ENCODE measurements around the gene ACYP2.
"Not testable (repeated sequence)": the region's sequence is repeated elsewhere in the genome, so short reads cannot be mapped to it uniquely, and the experiment has no call there.

ACYP2 gene

DNA sequence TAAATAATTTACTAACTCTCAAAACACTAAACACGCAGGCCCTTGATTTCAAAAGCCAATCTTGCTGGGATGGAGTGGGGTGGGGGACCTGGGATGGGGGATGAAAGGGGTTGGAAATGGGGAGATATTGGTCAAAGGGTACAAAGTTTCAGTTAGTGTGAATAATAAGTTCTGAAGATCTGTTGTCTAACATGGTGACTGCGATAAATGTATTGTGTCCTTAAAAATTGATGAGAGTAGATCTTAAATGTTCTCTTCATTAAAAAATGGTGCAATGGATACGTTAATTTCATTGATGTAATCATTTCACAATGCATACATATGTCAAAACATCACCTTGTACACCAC lies 505 bp upstream of the ACYP2 start:
- TF ChIP-seq, protein P1, sequence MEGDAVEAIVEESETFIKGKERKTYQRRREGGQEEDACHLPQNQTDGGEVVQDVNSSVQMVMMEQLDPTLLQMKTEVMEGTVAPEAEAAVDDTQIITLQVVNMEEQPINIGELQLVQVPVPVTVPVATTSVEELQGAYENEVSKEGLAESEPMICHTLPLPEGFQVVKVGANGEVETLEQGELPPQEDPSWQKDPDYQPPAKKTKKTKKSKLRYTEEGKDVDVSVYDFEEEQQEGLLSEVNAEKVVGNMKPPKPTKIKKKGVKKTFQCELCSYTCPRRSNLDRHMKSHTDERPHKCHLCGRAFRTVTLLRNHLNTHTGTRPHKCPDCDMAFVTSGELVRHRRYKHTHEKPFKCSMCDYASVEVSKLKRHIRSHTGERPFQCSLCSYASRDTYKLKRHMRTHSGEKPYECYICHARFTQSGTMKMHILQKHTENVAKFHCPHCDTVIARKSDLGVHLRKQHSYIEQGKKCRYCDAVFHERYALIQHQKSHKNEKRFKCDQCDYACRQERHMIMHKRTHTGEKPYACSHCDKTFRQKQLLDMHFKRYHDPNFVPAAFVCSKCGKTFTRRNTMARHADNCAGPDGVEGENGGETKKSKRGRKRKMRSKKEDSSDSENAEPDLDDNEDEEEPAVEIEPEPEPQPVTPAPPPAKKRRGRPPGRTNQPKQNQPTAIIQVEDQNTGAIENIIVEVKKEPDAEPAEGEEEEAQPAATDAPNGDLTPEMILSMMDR (IDR thresholded peaks at IDR 0.05; ENCODE audit: low read depth, low read length, missing control alignments): no peak
- DNase-seq: no peak
- Histone ChIP-seq H3K27me3 (replicated peaks) (no peaks in the 10 kb centered on the region), H3K27ac (peak overlapping the region; percentile 100), H3K36me3 (replicated peaks) (no peaks in the 10 kb centered on the region), H3K4me3 (ENCODE audit: low read depth, low read length) (peak overlapping the region; percentile 72)
- in situ Hi-C loops (cut with HindIII; ENCODE audit: low pct_ligation_motif_present, low sequenced_read_pairs): no loop called here

DNA sequence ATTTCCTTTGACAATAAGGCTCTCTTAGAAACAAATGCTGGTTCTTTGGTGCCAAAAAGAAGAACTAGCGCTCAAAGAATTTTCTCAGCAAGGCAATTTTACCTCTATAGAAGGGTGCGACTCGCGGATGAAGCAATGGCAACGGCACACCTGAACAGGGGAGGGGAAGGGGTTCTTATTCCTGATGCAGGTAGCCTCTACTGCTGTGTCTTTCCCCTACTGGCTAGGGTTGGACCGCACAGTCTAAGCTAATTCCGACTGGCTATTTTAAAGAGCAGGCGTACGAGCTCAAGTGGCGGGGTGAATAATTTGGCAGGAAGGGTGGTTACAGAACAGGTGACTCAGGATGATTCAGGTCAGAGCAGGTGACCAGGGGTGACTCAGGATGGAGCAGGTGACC lies 1.2 kb downstream of the ACYP2 start:
- in situ Hi-C loops (cut with HindIII; ENCODE audit: low pct_ligation_motif_present, low sequenced_read_pairs): not testable (repeated sequence)

DNA sequence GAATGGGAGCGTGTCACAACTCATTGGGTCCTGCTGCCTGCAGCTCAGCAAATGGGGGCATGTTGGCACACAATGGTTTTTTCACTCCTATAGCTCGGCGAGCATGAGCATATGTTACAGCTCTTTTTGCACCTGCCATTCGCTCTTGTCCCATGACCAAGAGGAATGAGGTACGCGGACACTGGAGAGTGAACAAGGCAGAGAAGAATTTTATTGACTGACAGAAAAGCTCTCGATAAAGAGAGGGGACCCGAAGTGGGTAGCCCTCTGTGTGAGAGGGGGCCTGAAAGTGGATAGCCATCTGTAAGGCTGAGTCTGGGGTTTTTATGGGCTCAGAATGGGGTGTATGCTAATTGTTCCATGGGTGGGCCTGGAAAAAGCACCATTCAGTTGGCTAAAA lies 5.5 kb downstream of the ACYP2 start:
- Histone ChIP-seq H3K4me3 (ENCODE audit: low read depth, low read length) (no peak overlapping the region), H3K27me3 (replicated peaks) (no peaks in the 10 kb centered on the region), H3K36me3 (replicated peaks) (no peaks in the 10 kb centered on the region), H3K27ac (no peak overlapping the region)
- no peak for DNase-seq
- in situ Hi-C loops (cut with HindIII; ENCODE audit: low pct_ligation_motif_present, low sequenced_read_pairs): no loop called here
- TF ChIP-seq, protein P1 (IDR thresholded peaks at IDR 0.05; ENCODE audit: low read depth, low read length, missing control alignments): no peak

More for the DNA sequence above, 1.2 kb downstream of the ACYP2 start:
- not testable (repeated sequence) for H3K4me3 ChIP-seq (ENCODE audit: low read depth, low read length); H3K27me3 ChIP-seq (replicated peaks); H3K36me3 ChIP-seq (replicated peaks); H3K27ac ChIP-seq; DNase-seq

DNA sequence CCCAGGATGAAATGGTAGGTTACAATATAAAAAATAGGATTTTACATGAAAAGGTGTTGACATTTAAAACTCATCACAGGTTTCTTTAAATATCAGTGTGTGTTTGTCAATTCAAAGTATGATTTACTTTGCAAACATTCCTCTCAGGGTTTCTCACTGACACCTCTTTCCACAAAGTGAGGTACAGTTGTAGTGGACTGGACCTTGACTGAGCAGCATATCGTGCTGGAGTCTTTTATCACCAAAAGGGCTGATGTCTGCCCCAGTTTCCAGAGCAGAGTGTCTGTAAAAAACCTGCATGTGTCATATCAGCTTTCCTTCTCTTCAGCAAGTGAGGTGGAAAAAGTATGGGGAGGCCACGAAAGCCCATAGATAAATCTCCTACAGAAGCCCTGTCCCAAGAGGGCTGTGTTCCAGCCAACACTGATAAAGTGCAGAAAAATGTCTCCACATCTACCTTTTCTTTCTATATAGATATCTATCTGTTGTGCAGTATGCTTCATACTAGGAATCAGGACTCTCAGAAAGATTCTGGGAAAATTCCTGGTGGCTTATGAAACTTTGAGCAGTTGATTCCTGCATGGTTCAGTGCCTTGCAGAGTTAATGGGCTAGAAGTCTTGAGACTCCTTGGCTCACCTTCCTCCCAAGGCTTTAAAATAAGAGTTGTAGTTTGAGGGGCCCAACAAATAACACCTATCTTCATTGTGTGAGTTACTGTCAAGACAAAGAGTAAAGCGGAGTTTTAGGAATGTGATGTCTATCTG lies 6.9 kb downstream of the ACYP2 start:
- H3K27me3 ChIP-seq (replicated peaks): no peaks in the 10 kb centered on the region
- H3K4me3 ChIP-seq (ENCODE audit: low read depth, low read length): no peak overlapping the region
- H3K27ac ChIP-seq: peak overlapping the region; percentile 33
- in situ Hi-C loops (cut with HindIII; ENCODE audit: low pct_ligation_motif_present, low sequenced_read_pairs): no loop called here
- TF ChIP-seq, protein P1 (IDR thresholded peaks at IDR 0.05; ENCODE audit: low read depth, low read length, missing control alignments): no peak
- peak; percentile 21 for DNase-seq
- H3K36me3 ChIP-seq (replicated peaks): no peaks in the 10 kb centered on the region

DNA sequence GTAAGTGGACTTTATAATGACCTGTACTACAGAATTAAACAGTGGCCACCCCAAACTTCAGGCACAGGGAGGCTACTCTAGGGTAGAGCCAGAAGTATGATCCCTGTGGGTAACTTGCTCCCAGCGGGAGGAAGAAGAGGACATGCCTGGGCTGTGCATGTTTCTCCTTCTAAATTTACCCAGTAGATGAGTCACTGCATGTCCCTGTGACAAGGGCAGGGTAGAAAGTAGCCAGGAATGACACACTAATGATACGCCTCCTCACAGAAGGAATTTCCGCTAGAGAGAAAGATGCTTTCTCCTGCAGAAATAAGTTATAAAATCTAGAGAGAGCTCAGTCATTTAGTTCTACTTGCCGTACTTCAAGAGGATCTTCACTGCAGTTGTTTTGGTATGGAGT lies 7.5 kb downstream of the ACYP2 start:
- TF ChIP-seq, protein P1 (IDR thresholded peaks at IDR 0.05; ENCODE audit: low read depth, low read length, missing control alignments): no peak
- Histone ChIP-seq H3K4me3 (ENCODE audit: low read depth, low read length) (no peak overlapping the region), H3K36me3 (replicated peaks) (no peaks in the 10 kb centered on the region), H3K27ac (peak overlapping the region; percentile 33), H3K27me3 (replicated peaks) (no peaks in the 10 kb centered on the region)
- DNase-seq: peak; percentile 76
- in situ Hi-C loops (cut with HindIII; ENCODE audit: low pct_ligation_motif_present, low sequenced_read_pairs): no loop called here

DNA sequence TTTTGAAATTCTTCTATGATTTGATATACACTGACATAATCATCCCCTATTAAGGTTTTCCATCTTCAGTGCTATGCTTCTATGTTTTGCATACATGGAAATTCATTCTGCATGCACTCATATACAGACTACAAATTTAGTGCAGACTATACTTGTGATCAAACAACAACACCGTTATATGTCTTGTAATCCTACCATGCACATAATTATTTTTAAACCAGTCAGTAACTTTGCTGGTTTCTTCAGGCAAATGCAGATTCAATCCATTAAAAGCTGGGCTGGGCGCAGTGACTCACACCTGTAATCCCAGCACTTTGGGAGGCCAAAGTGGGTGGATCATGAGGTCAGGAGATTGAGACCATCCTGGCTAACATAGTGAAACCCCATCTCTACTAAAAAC lies 11.8 kb downstream of the ACYP2 start:
- H3K4me3 ChIP-seq (ENCODE audit: low read depth, low read length); DNase-seq; H3K27ac ChIP-seq; H3K27me3 ChIP-seq (replicated peaks); H3K36me3 ChIP-seq (replicated peaks); in situ Hi-C loops (cut with HindIII; ENCODE audit: low pct_ligation_motif_present, low sequenced_read_pairs): not testable (repeated sequence)

DNA sequence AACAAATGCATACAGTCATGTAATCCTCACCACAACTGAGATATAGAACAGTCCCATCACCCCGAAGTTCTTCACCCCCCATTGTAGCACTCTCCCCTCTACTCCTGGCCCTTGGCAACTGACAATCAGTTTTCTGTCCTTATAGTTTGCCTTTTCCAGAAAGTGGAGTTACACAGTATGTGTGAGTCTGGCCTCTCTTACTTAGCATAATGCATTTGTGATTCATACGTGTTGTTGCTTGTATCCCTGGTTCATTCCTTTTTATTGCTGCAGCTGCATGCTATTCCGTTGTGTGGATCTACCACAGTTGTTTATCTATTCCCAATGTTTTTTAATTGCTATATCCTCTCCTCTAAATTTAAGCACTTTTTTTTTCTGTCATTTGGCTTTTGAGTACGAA lies 17.6 kb downstream of the ACYP2 start:
- no peak for DNase-seq
- TF ChIP-seq, protein P1 (IDR thresholded peaks at IDR 0.05; ENCODE audit: low read depth, low read length, missing control alignments): no peak
- Histone ChIP-seq H3K27me3 (replicated peaks) (no peaks in the 10 kb centered on the region), H3K36me3 (replicated peaks) (no peaks in the 10 kb centered on the region), H3K27ac (no peak overlapping the region), H3K4me3 (ENCODE audit: low read depth, low read length) (no peak overlapping the region)
- in situ Hi-C loops (cut with HindIII; ENCODE audit: low pct_ligation_motif_present, low sequenced_read_pairs): no loop called here

All from brain microvascular endothelial cell (primary cell).